DMS53 treated with DMSO at 0.1 percent for 48 hours (cell line): ENCODE results near the gene ZNF700.
"Not testable (repeated sequence)": the region's sequence is repeated elsewhere in the genome, so short reads cannot be mapped to it uniquely, and the experiment has no call there.

ENCODE experiments used
- DNase-seq: peaks from one replicate; lab custom pipeline; 2025; ENCODE audit not compliant: unreplicated experiment; lab: John Stamatoyannopoulos, UW

ZNF700 gene

GRCh38 chr19:11987405-11988281 lies 62.7 kb downstream of the ZNF700 start:
- peak; percentile 88 for DNase-seq

- no peak for DNase-seq
Measured at GRCh38 chr19:11989112-11989456, 64.2 kb downstream of the ZNF700 start.

- DNase-seq: not testable (repeated sequence)
Measured at GRCh38 chr19:11991921-11992320, 67.0 kb downstream of the ZNF700 start.

GRCh38 chr19:11995174-11995573 lies 70.3 kb downstream of the ZNF700 start:
- DNase-seq: no peak
